Astrocyte (in vitro differentiated cells and primary cell): ENCODE data around the gene ARPP21. TPM values are rescaled to one million over a fixed set of nuclear protein-coding genes. Genes with fewer than 3 reads are reported as not detected.

Source experiments
- DNase-seq: peaks from one replicate; pipeline ENCODE4 v3.0.0-alpha.2; 2010; ENCODE audit warnings: low read depth
- FAIRE-seq: peaks from 2 replicates; lab custom pipeline; 2011; peaks lifted over from hg19 to GRCh38; lab: Jason Lieb, UNC
- H2AFZ ChIP-seq: 2 replicates; pipeline ENCODE4 v1.6.0; 2012; ENCODE audit warnings: low read depth, low read length, inconsistent platforms
- H3K27ac ChIP-seq: 2 replicates; pipeline ENCODE4 v1.5.1; 2011; ENCODE audit warnings: low read depth, low read length, inconsistent platforms
- H3K27me3 ChIP-seq: 2 replicates; pipeline ENCODE4 v1.6.0; 2011; ENCODE audit warnings: low read length, inconsistent platforms; ENCODE audit not compliant: insufficient read depth
- H3K36me3 ChIP-seq: 2 replicates; pipeline ENCODE4 v1.5.1; 2011; ENCODE audit warnings: low read length, inconsistent platforms; ENCODE audit not compliant: insufficient read depth
- H3K4me1 ChIP-seq: 2 replicates; pipeline ENCODE4 v1.5.1; 2011; ENCODE audit warnings: low read length, inconsistent platforms; ENCODE audit not compliant: insufficient read depth
- H3K4me2 ChIP-seq: 2 replicates; pipeline ENCODE4 v1.6.0; 2012; ENCODE audit warnings: low read length, inconsistent platforms
- H3K4me3 ChIP-seq: 2 replicates; pipeline ENCODE4 v1.5.1; 2011; ENCODE audit warnings: low read depth, mild to moderate bottlenecking, low read length, inconsistent platforms; ENCODE audit not compliant: insufficient read depth
- H3K79me2 ChIP-seq: 2 replicates; pipeline ENCODE4 v1.6.0; 2012; ENCODE audit warnings: mild to moderate bottlenecking, low read length, inconsistent platforms; ENCODE audit not compliant: insufficient read depth
- H3K9ac ChIP-seq: 2 replicates; pipeline ENCODE4 v1.6.0; 2012; ENCODE audit warnings: mild to moderate bottlenecking, low read length, inconsistent platforms
- H3K9me3 ChIP-seq: 2 replicates; pipeline ENCODE4 v1.5.1; 2012; ENCODE audit warnings: low read depth, mild to moderate bottlenecking, low read length, inconsistent platforms; ENCODE audit not compliant: insufficient read depth
- H4K20me1 ChIP-seq: 2 replicates; pipeline ENCODE4 v1.6.0; 2012; ENCODE audit warnings: low read length, inconsistent platforms; ENCODE audit not compliant: insufficient read depth
- H3K27ac Mint-ChIP-seq: one replicate; pipeline ENCODE4 v1.8.0; 2021; ENCODE audit warnings: mild to moderate bottlenecking, mixed read lengths; ENCODE audit not compliant: unreplicated experiment
- H3K27me3 Mint-ChIP-seq: one replicate; pipeline ENCODE4 v1.8.0; 2021; ENCODE audit warnings: low read depth, mixed read lengths; ENCODE audit not compliant: unreplicated experiment
- H3K36me3 Mint-ChIP-seq: one replicate; pipeline ENCODE4 v1.8.0; 2021; ENCODE audit warnings: low read depth, mixed read lengths; ENCODE audit not compliant: unreplicated experiment
- H3K4me1 Mint-ChIP-seq: one replicate; pipeline ENCODE4 v1.8.0; 2021; ENCODE audit warnings: low read depth, mixed read lengths; ENCODE audit not compliant: unreplicated experiment
- H3K4me3 Mint-ChIP-seq: one replicate; pipeline ENCODE4 v1.8.0; 2021; ENCODE audit warnings: mild to moderate bottlenecking, moderate library complexity, mixed read lengths; ENCODE audit not compliant: unreplicated experiment
- H3K9me3 Mint-ChIP-seq: one replicate; pipeline ENCODE4 v1.8.0; 2021; ENCODE audit warnings: mild to moderate bottlenecking, mixed read lengths; ENCODE audit not compliant: unreplicated experiment
- CTCF ChIP-seq: IDR thresholded peaks from 2 replicates; pipeline ENCODE4 v1.5.1; 2011; ENCODE audit warnings: low read depth, mild to moderate bottlenecking, inconsistent platforms, low read length, moderate library complexity; ENCODE audit not compliant: insufficient read depth
- EZH2 ChIP-seq: IDR thresholded peaks from 2 replicates; pipeline ENCODE4 v1.6.1; 2012; ENCODE audit warnings: mild to moderate bottlenecking, low read length, inconsistent platforms; ENCODE audit not compliant: insufficient read depth
- total RNA-seq: library from RNA; stranded (reverse); gene quantifications from 2 replicates; pipeline ENCODE4 v1.2.1, GENCODE V29; 2021

The ARPP21 gene
- total RNA-seq, 1 donor from 2014 or later, result 0.45 TPM

GRCh38 chr3:35708394-35709271 lies 69.3 kb downstream of the ARPP21 start:
- H3K4me3 ChIP-seq, result no peak overlapping the region
- no peak overlapping the region for H3K9ac ChIP-seq
- H3K27me3 Mint-ChIP-seq, result no peaks in the 10 kb centered on the region
- H3K4me1 Mint-ChIP-seq, result no peaks in the 10 kb centered on the region
- no peaks in the 10 kb centered on the region for H3K9me3 ChIP-seq
- DNase-seq (no peak), FAIRE-seq (no peak)
- no peaks in the 10 kb centered on the region for H3K36me3 ChIP-seq
- H3K27ac Mint-ChIP-seq, result no peak overlapping the region
- no peaks in the 10 kb centered on the region for H3K4me1 ChIP-seq
- no peak overlapping the region for H3K4me3 Mint-ChIP-seq
- no peak overlapping the region for H3K4me2 ChIP-seq
- no peaks in the 10 kb centered on the region for H4K20me1 ChIP-seq
- no peak overlapping the region for H2AFZ ChIP-seq
- H3K27ac ChIP-seq, result no peak overlapping the region
- no peaks in the 10 kb centered on the region for H3K36me3 Mint-ChIP-seq
- TF ChIP-seq EZH2, result no peak
- TF ChIP-seq CTCF, result no peak
- no peaks in the 10 kb centered on the region for H3K27me3 ChIP-seq
- no peaks in the 10 kb centered on the region for H3K79me2 ChIP-seq
- H3K9me3 Mint-ChIP-seq, result no peaks in the 10 kb centered on the region

GRCh38 chr3:35709691-35710090 lies 70.4 kb downstream of the ARPP21 start:
- Histone ChIP-seq H4K20me1 (no peaks in the 10 kb centered on the region), H3K4me2 (no peak overlapping the region), H3K9me3 (no peaks in the 10 kb centered on the region), H3K4me3 (no peak overlapping the region), H3K27me3 (no peaks in the 10 kb centered on the region), H3K4me1 (no peaks in the 10 kb centered on the region), H3K27ac (no peak overlapping the region), H3K36me3 (no peaks in the 10 kb centered on the region), H3K79me2 (no peaks in the 10 kb centered on the region), H2AFZ (no peak overlapping the region), H3K9ac (no peak overlapping the region)
- Mint-ChIP-seq H3K4me1 (no peaks in the 10 kb centered on the region), H3K27ac (no peak overlapping the region), H3K27me3 (no peaks in the 10 kb centered on the region), H3K36me3 (no peaks in the 10 kb centered on the region), H3K4me3 (no peak overlapping the region), H3K9me3 (no peaks in the 10 kb centered on the region)
- FAIRE-seq (no peak), DNase-seq (no peak)
- TF ChIP-seq EZH2 (no peak), CTCF (no peak)

GRCh38 chr3:35710554-35710953 lies 71.2 kb downstream of the ARPP21 start:
- H3K4me1 ChIP-seq, result no peaks in the 10 kb centered on the region

More at GRCh38 chr3:35710554-35710953, 71.2 kb downstream of the ARPP21 start:
- no peak overlapping the region for H3K4me2 ChIP-seq
- H3K79me2 ChIP-seq, result no peaks in the 10 kb centered on the region
- TF ChIP-seq EZH2, result no peak
- TF ChIP-seq CTCF, result no peak
- H4K20me1 ChIP-seq, result no peaks in the 10 kb centered on the region
- H3K27me3 Mint-ChIP-seq, result no peaks in the 10 kb centered on the region
- no peak overlapping the region for H3K4me3 Mint-ChIP-seq
- H3K4me1 Mint-ChIP-seq, result no peaks in the 10 kb centered on the region
- H3K9me3 Mint-ChIP-seq, result no peaks in the 10 kb centered on the region
- no peak overlapping the region for H3K27ac Mint-ChIP-seq
- H3K36me3 ChIP-seq, result no peaks in the 10 kb centered on the region
- H3K9ac ChIP-seq, result no peak overlapping the region
- no peaks in the 10 kb centered on the region for H3K36me3 Mint-ChIP-seq
- no peak overlapping the region for H3K27ac ChIP-seq
- DNase-seq (no peak), FAIRE-seq (no peak)
- no peaks in the 10 kb centered on the region for H3K9me3 ChIP-seq
- no peak overlapping the region for H3K4me3 ChIP-seq
- no peaks in the 10 kb centered on the region for H3K27me3 ChIP-seq
- no peak overlapping the region for H2AFZ ChIP-seq
